22Rv1 (cell line): ENCODE data around the gene NEIL1.
"Not testable (repeated sequence)": the region's sequence is repeated elsewhere in the genome, so short reads cannot be mapped to it uniquely, and the experiment has no call there.

Experiments used
- H3K27ac ChIP-seq: fragments of 450-650 bp; 2 replicates; pipeline ENCODE4 v1.5.1; 2017
- CTCF ChIP-seq: fragments of 450-650 bp; IDR thresholded peaks from 2 replicates; pipeline ENCODE4 v1.5.1; 2017; ENCODE audit warnings: mild to moderate bottlenecking
- ZFX ChIP-seq: fragments of 450-650 bp; IDR thresholded peaks from 2 replicates; pipeline ENCODE4 v1.6.1; 2017; ENCODE audit warnings: antibody characterized with exemption, borderline replicate concordance

The NEIL1 gene

GRCh38 chr15:75328493-75329314 lies 18.1 kb upstream of the NEIL1 start:
- TF ChIP-seq ZFX = no peak
- TF ChIP-seq CTCF = no peak
- no peak overlapping the region for H3K27ac ChIP-seq

- no peak overlapping the region for H3K27ac ChIP-seq
- TF ChIP-seq ZFX (no peak), CTCF (no peak)
These were observed 17.3 kb upstream of the NEIL1 start for GRCh38 chr15:75329571-75329970.

GRCh38 chr15:75332093-75332492 lies 14.7 kb upstream of the NEIL1 start:
- not testable (repeated sequence) for H3K27ac ChIP-seq

GRCh38 chr15:75333654-75334419 lies 13.0 kb upstream of the NEIL1 start:
- not testable (repeated sequence) for H3K27ac ChIP-seq

GRCh38 chr15:75335313-75335704 lies 11.5 kb upstream of the NEIL1 start:
- TF ChIP-seq CTCF = no peak
- TF ChIP-seq ZFX = no peak
- H3K27ac ChIP-seq = peak overlapping the region; percentile 62

GRCh38 chr15:75335705-75336355 lies 11.0 kb upstream of the NEIL1 start, which contains the start of gene COMMD4:
COMMD4 (plus strand) TSS chr15:75336063; CDS start chr15:75336090, 27 bp downstream.
- TF ChIP-seq CTCF (no peak), ZFX (no peak)
- H3K27ac ChIP-seq = peak within 1 kb of the TSS; percentile 62

GRCh38 chr15:75338661-75339240 lies 8.1 kb upstream of the NEIL1 start:
- no peak overlapping the region for H3K27ac ChIP-seq

More at GRCh38 chr15:75338661-75339240, 8.1 kb upstream of the NEIL1 start:
- no peak for TF ChIP-seq CTCF
- no peak for TF ChIP-seq ZFX
